ENCODE measurements around the gene PGBD5.

The PGBD5 gene

DNA sequence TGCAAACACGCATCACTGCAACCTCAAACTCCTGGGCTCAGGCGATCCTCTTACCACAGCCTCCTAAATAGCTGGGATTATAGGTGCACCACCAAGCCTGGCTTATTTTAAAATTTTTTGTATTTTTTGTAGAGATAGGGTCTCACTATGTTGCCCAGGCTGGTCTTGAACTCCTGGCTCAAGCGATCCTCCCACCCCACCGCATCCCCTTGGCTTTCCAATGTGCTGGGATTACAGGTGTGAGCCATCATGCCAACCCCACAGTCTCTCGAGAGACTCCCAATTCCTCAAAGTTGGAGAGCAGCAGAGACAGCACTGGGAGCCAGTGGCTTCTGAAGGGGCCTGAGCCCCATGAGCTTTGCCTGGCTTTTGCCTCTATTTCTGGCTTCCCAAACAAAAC lies 42.7 kb downstream of the PGBD5 start:
- Histone ChIP-seq H3K9me3 (ENCODE audit: control insufficient read depth, insufficient read depth, low read length) (0 out of 2 replicates have a peak, but pooled peaks cover 2% of the 10 kb centered on the region), H3K36me3 (ENCODE audit: insufficient read depth, low read length) (no peaks in the 10 kb centered on the region; the same call in none of the 2 replicates), H3K4me1 (ENCODE audit: insufficient read depth, low read length) (peaks cover 23% of the 10 kb centered on the region), H3K9ac (ENCODE audit: low read depth, low read length) (no peak overlapping the region)

DNA sequence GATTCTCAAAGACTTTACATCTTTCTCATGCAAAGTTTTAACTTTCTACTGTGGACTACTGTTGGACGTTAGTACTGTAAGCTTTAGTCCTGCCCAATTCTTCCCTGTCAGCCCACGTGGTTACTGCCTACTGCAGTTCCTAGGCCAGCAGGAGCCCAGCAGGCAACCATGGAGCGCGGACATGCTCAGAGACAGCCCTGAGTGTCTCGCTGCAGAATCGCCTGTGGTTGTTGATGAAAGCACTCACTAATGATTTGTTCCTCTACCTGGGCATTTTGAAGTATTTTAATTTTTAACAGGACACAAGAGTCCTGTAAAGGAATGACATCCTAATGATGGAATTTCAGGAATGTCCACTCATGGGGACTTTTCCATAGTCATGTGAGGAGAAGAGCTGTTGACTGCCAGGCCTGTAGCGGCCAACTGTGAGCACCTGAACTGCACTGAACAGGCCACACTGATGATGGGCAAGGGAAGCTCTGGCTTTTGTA lies 44.1 kb downstream of the PGBD5 start:
- Histone ChIP-seq H3K36me3 (ENCODE audit: insufficient read depth, low read length) (no peaks in the 10 kb centered on the region; the same call in none of the 2 replicates), H3K4me1 (ENCODE audit: insufficient read depth, low read length) (peaks cover 26% of the 10 kb centered on the region), H3K9ac (ENCODE audit: low read depth, low read length) (no peak overlapping the region), H3K9me3 (ENCODE audit: control insufficient read depth, insufficient read depth, low read length) (0 out of 2 replicates have a peak, but pooled peaks cover 2% of the 10 kb centered on the region)

DNA sequence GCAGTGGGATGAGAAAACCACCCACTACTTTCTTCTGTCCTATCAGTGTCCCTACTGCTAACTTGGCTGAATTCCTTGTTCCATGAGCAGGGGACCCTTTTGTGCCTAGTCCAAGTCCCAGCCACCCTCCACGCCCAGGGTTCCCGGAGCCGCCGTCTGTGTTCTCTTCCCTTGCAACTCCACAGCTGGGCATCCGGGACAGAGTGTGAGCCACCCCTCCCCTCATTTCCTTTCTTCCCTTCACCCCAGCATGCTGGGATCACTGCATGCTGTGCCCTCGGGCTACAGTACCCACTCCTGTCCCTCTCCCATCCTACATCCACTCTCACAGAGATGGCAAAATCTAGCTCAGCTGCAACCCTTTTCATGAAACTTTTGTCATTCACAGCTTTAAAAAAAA lies 44.5 kb downstream of the PGBD5 start:
- no peak overlapping the region for H3K9ac ChIP-seq (ENCODE audit: low read depth, low read length)
- H3K4me1 ChIP-seq (ENCODE audit: insufficient read depth, low read length) = peaks cover 26% of the 10 kb centered on the region
- 0 out of 2 replicates have a peak, but pooled peaks cover 2% of the 10 kb centered on the region for H3K9me3 ChIP-seq (ENCODE audit: control insufficient read depth, insufficient read depth, low read length)
- H3K36me3 ChIP-seq (ENCODE audit: insufficient read depth, low read length) = no peaks in the 10 kb centered on the region; the same call in none of the 2 replicates

DNA sequence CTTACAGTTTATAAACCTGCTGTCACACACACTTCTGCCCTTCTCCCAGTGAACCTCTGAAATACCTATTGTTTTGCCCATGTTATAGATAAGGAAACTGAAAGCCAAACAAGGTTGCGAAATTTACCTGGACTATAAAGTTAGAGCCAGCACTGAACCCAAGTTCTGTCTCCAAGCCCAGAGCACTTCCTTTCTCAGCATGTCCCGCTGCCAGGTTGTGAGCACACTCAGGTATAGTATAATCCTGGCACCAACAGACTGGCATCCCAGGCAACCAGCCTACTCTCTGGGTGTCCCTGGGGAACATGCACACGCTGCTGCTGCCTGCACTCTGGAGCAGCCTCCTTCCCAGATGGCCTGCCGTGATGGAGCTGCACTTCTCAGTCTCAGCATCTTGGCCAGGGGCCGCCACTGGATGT lies 45.1 kb downstream of the PGBD5 start:
- H3K4me1 ChIP-seq (ENCODE audit: insufficient read depth, low read length) = peaks cover 26% of the 10 kb centered on the region
- no peaks in the 10 kb centered on the region; the same call in none of the 2 replicates for H3K36me3 ChIP-seq (ENCODE audit: insufficient read depth, low read length)
- 0 out of 2 replicates have a peak, but pooled peaks cover 2% of the 10 kb centered on the region for H3K9me3 ChIP-seq (ENCODE audit: control insufficient read depth, insufficient read depth, low read length)
- no peak overlapping the region for H3K9ac ChIP-seq (ENCODE audit: low read depth, low read length)

DNA sequence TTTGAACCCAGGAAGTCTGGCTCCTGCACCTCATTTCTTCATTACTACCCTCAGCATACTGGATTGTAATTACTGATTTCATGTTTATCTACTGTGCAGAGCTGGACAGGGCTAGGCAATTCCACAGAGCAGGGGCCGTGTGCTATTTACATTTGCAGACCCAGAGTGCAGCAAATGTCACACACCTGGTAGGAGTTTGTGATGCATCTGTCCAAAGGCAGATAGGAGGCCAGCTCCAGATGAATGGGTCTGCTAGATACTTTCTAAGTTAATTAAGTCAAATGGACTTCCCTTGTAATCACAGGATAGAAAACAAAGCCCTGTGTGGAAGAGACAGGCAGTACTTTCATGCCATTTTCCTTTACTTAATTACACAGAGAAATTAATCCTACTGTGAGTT lies 46.2 kb downstream of the PGBD5 start:
- Histone ChIP-seq H3K4me1 (ENCODE audit: insufficient read depth, low read length) (peaks cover 26% of the 10 kb centered on the region), H3K36me3 (ENCODE audit: insufficient read depth, low read length) (no peaks in the 10 kb centered on the region; the same call in 1 of the 2 replicates), H3K9me3 (ENCODE audit: control insufficient read depth, insufficient read depth, low read length) (0 out of 2 replicates have a peak, but pooled peaks cover 2% of the 10 kb centered on the region), H3K9ac (ENCODE audit: low read depth, low read length) (no peak overlapping the region)

DNA sequence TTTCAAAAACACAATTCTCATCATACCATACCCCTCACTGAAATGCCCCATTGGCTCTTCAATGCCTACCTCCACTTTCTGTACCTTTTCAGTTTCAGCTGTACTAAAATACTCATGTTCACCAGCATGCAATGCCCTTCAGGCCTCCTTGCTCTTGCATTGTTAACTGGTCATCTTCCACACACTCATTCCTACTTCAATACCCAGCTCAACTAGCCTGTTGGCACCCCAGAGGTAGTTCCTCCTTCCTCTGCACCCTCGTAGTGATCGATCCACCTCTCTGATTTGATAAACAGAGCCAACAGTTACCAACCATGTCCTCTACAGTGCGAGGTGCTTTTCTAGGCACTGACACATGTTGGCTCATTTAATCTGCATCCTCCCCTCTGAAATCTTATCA lies 46.7 kb downstream of the PGBD5 start:
- Histone ChIP-seq H3K9me3 (ENCODE audit: control insufficient read depth, insufficient read depth, low read length) (0 out of 2 replicates have a peak, but pooled peaks cover 2% of the 10 kb centered on the region), H3K36me3 (ENCODE audit: insufficient read depth, low read length) (no peaks in the 10 kb centered on the region; the same call in 1 of the 2 replicates), H3K9ac (ENCODE audit: low read depth, low read length) (no peak overlapping the region), H3K4me1 (ENCODE audit: insufficient read depth, low read length) (peaks cover 26% of the 10 kb centered on the region)

DNA sequence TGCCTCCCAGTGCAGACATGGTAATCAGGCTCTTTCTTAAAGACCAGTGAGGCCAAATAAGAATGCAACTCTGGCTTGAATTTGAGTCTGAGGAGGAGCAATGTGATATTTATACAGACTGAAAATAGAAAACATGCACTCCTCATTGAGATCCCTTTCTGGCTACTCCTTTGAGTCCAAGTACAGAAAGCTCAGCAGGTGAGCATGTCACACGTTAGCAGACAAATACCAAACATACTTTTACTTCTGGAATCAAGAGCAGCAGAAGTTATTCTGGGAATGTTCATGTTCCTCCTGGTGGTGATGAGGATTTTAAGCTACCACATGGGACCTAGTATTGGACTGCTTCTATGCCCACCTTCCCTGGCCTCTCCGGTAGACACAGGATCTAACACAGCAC lies 48.3 kb downstream of the PGBD5 start:
- 0 out of 2 replicates have a peak, but pooled peaks cover 2% of the 10 kb centered on the region for H3K9me3 ChIP-seq (ENCODE audit: control insufficient read depth, insufficient read depth, low read length)
- peaks cover 24% of the 10 kb centered on the region for H3K4me1 ChIP-seq (ENCODE audit: insufficient read depth, low read length)
- H3K36me3 ChIP-seq (ENCODE audit: insufficient read depth, low read length) = no peaks in the 10 kb centered on the region; the same call in 1 of the 2 replicates
- no peak overlapping the region for H3K9ac ChIP-seq (ENCODE audit: low read depth, low read length)

DNA sequence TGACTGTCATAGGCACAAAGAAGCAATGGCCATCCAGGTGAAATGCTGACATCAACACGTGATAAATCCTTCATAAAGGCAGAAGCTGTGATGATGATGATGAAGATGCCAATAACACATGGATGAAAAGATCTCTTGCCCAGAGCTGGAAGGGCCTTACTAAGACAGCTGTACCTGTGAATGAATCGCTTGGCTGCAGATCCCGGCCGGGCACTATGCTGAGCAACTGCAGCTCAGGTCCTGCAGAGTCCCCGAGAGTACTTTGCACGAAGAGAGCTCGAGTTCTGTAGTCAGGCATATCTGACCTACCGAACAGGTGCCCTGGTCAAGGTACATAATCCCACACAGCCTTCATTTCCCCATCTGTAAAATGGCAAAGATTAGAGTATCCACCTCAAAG lies 48.8 kb downstream of the PGBD5 start:
- Histone ChIP-seq H3K36me3 (ENCODE audit: insufficient read depth, low read length) (no peaks in the 10 kb centered on the region; the same call in 1 of the 2 replicates), H3K9ac (ENCODE audit: low read depth, low read length) (no peak overlapping the region), H3K4me1 (ENCODE audit: insufficient read depth, low read length) (peaks cover 19% of the 10 kb centered on the region), H3K9me3 (ENCODE audit: control insufficient read depth, insufficient read depth, low read length) (0 out of 2 replicates have a peak, but pooled peaks cover 2% of the 10 kb centered on the region)

DNA sequence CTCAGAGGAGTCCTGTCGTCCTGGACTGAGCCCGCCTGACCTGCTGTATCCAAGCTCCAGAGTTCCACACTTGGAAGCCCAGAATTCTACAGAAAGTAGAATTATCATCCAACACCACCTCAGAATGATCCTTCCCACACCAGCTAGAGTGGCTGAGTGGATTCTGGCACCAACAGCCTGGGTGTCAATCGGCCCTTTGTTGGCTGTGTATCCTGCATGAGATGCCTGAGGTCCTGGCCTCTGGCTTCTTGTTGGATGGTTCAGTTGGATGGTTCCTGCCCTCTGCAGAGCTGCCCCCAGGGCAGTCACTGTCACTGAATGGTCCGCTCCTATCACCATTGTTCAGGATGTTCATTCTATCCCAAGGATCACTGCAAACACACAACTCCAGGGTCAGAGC lies 49.8 kb downstream of the PGBD5 start:
- Histone ChIP-seq H3K9ac (ENCODE audit: low read depth, low read length) (no peak overlapping the region), H3K36me3 (ENCODE audit: insufficient read depth, low read length) (no peaks in the 10 kb centered on the region; the same call in 1 of the 2 replicates), H3K4me1 (ENCODE audit: insufficient read depth, low read length) (peaks cover 8% of the 10 kb centered on the region), H3K9me3 (ENCODE audit: control insufficient read depth, insufficient read depth, low read length) (0 out of 2 replicates have a peak, but pooled peaks cover 2% of the 10 kb centered on the region)

DNA sequence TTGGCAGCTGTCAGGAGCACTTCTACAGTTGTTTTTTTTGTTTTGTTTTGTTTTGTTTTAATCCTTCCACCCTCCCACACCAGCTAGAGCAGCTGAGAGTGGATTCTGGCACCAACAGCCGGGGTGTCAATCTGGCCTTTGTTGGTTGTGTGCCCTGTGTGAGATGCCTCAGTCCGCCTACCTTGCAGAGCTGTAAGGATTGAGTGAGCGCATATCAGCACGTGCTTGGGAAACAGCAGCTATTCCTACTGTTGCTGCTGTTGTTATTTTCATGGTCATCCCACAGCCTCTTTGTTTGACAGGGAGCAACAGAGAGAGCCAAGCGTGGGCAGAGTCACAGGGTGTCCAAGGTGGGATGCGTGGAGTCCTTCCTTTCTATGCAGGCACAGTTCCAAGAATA lies 50.4 kb downstream of the PGBD5 start:
- Histone ChIP-seq H3K4me1 (ENCODE audit: insufficient read depth, low read length) (peaks cover 3% of the 10 kb centered on the region), H3K9ac (ENCODE audit: low read depth, low read length) (no peak overlapping the region), H3K36me3 (ENCODE audit: insufficient read depth, low read length) (no peaks in the 10 kb centered on the region; the same call in 1 of the 2 replicates), H3K9me3 (ENCODE audit: control insufficient read depth, insufficient read depth, low read length) (0 out of 2 replicates have a peak, but pooled peaks cover 2% of the 10 kb centered on the region)

DNA sequence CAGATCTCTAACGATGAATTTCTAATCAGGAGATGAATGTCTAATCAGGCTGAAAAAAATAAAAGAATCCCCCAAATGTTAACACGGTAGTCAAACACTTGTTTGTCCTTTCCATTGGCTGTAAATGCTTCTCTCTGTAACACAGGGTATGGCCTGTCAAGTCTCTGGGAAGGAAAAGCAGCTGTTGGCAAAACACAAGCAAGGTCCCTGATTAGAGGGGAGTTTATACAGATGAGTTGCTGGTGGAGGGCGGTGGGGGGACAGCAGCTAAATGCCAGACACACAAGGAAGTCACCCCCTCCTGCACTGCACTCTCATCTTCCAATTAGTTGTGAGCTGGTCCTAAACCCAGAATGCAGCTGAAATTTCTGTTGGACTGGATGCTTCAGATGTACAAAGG lies 51.0 kb downstream of the PGBD5 start:
- H3K9me3 ChIP-seq (ENCODE audit: control insufficient read depth, insufficient read depth, low read length) = 0 out of 2 replicates have a peak, but pooled peaks cover 2% of the 10 kb centered on the region
- H3K4me1 ChIP-seq (ENCODE audit: insufficient read depth, low read length) = peaks cover 2% of the 10 kb centered on the region; the same call in 1 of the 2 replicates
- no peak overlapping the region for H3K9ac ChIP-seq (ENCODE audit: low read depth, low read length)
- H3K36me3 ChIP-seq (ENCODE audit: insufficient read depth, low read length) = no peaks in the 10 kb centered on the region; the same call in 1 of the 2 replicates

DNA sequence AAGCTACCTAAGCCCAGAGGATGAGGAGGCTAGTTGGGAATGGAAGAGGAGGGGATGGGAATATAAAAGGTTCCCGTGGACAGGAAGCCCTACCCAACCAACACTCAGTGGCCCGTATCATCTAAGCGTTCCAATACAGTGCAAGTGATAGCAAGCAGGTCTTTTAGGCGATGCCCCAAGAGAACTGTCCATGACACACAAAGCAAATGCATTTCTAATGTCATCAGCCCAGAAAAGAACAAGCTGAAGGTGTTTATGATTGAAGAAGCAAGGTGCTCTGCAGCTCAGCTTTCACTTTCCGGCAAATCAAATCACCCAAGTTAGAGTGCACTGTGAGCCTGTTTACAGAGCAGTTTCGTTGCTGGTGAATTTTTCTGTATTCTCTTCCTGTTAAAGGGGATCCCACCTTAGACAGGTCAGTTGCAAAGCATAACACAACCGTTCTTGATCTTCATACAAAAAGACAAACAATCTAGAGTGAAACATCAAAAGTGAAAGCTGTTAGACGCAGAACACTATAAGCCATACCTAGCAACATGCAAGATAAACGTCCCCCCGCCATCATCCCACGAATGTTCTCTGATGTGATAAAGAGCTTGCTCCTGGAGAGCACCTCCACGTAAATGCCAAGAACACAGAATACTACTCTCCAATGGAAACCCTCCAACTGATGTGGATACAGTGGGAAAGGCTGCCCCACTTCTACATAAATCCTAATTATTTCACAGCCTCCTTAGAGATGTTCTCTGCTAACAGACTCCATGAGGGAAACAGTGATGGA lies 54.0 kb downstream of the PGBD5 start:
- no peaks in the 10 kb centered on the region for H3K4me1 ChIP-seq (ENCODE audit: insufficient read depth, low read length)
- H3K36me3 ChIP-seq (ENCODE audit: insufficient read depth, low read length) = no peaks in the 10 kb centered on the region
- H3K9ac ChIP-seq (ENCODE audit: low read depth, low read length) = no peak overlapping the region
- no peaks in the 10 kb centered on the region for H3K9me3 ChIP-seq (ENCODE audit: control insufficient read depth, insufficient read depth, low read length)

DNA sequence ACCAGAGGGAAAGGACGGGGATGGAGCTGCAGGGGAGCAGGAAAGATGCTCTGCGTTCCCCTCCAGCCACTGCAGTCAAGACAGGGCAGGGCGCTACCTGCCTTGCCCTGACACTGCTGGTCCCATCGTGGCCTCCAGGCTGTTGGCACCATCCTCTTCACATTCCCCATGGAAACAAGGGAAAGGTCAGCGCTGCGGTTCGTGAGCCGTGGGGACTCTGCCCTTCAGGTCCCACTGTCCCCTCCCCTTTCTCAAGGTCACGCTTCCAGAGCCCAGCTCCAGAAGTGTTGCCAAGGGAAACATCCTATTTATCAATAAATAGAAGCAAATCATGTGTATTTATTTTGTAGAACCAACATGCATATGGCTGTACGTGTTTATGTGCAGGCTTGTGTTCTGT lies 56.0 kb downstream of the PGBD5 start:
- no peaks in the 10 kb centered on the region for H3K4me1 ChIP-seq (ENCODE audit: insufficient read depth, low read length)
- no peak overlapping the region for H3K9ac ChIP-seq (ENCODE audit: low read depth, low read length)
- H3K9me3 ChIP-seq (ENCODE audit: control insufficient read depth, insufficient read depth, low read length) = no peaks in the 10 kb centered on the region
- H3K36me3 ChIP-seq (ENCODE audit: insufficient read depth, low read length) = no peaks in the 10 kb centered on the region

DNA sequence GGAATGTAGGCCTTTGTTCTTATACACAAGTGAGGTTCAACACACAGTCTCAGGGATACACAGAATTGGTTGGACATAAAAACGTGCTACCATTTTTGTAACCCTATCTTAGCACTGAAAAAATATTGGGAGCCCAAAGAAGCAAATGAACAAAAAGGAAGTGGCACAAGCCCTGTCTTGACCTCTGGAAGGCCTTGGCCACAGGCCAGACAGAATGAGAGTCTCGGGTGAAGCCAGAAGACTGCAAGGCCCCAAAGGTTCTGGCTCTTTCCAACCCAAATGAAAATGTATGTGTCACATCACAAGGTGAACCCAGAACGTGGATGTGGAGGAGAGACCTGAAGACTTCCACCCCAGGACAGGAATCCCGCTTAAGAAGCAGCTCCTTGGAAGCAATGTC lies 57.3 kb downstream of the PGBD5 start:
- Histone ChIP-seq H3K36me3 (ENCODE audit: insufficient read depth, low read length) (no peaks in the 10 kb centered on the region), H3K4me1 (ENCODE audit: insufficient read depth, low read length) (no peaks in the 10 kb centered on the region), H3K9me3 (ENCODE audit: control insufficient read depth, insufficient read depth, low read length) (no peaks in the 10 kb centered on the region), H3K9ac (ENCODE audit: low read depth, low read length) (no peak overlapping the region)

DNA sequence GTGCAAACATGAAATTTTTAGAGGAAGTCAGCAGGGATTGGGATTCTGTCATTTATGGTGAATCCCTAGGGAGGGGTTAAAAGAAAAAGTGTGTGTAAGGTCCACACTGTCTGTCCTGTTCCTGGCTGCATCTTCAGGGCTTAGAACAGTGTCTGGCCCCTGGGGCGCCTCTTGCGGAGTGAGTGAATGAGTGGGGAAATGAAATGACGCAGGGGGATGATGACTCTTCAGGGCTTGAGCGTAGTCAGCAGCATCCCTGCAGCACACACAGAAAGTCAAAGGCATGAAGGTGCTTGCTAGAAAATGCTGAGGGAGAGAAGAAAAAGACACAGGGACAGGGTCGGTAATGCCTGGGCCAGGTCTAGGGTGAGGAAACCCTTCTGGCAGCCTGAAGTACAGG lies 57.8 kb downstream of the PGBD5 start:
- Histone ChIP-seq H3K36me3 (ENCODE audit: insufficient read depth, low read length) (no peaks in the 10 kb centered on the region), H3K9ac (ENCODE audit: low read depth, low read length) (no peak overlapping the region), H3K4me1 (ENCODE audit: insufficient read depth, low read length) (no peaks in the 10 kb centered on the region), H3K9me3 (ENCODE audit: control insufficient read depth, insufficient read depth, low read length) (no peaks in the 10 kb centered on the region)

Measured in ES-I3 (cell line).